Hepatocyte (in vitro differentiated cells): ENCODE results near the gene ATP5F1E. TPM values are rescaled to one million over a fixed set of nuclear protein-coding genes. Genes with fewer than 3 reads are reported as not detected.

Experiments
- DNase-seq: peaks from one replicate; pipeline ENCODE4 v3.0.0-alpha.2; 2016; ENCODE audit warnings: low spot score
- H2AFZ ChIP-seq: fragments of 200-600 bp; sonication (generic); 2 replicates; pipeline ENCODE4 v1.6.0; 2016; ENCODE audit warnings: antibody characterized with exemption, mild to moderate bottlenecking
- H3K27ac ChIP-seq: fragments of 200-600 bp; sonication (generic); 2 replicates; pipeline ENCODE4 v1.5.1; 2016; ENCODE audit warnings: mild to moderate bottlenecking
- H3K27me3 ChIP-seq: fragments of 200-600 bp; sonication (generic); 2 replicates; pipeline ENCODE4 v1.6.1; 2016
- H3K36me3 ChIP-seq: fragments of 200-600 bp; sonication (generic); replicated peaks from 2 replicates; pipeline ENCODE4 v1.5.1; 2016; ENCODE audit warnings: low read depth; ENCODE audit not compliant: insufficient read depth
- H3K4me1 ChIP-seq: fragments of 200-600 bp; sonication (generic); 2 replicates; pipeline ENCODE4 v1.5.1; 2016; ENCODE audit warnings: mild to moderate bottlenecking, moderate library complexity; ENCODE audit not compliant: insufficient read depth
- H3K4me2 ChIP-seq: fragments of 200-600 bp; sonication (generic); 2 replicates; pipeline ENCODE4 v1.6.0; 2016
- H3K4me3 ChIP-seq: fragments of 200-600 bp; sonication (generic); 2 replicates; pipeline ENCODE4 v1.5.1; 2016; ENCODE audit warnings: mild to moderate bottlenecking
- H3K79me2 ChIP-seq: fragments of 200-600 bp; sonication (generic); 2 replicates; pipeline ENCODE4 v1.6.0; 2017; ENCODE audit warnings: mild to moderate bottlenecking
- H3K9me2 ChIP-seq: fragments of 200-600 bp; sonication (generic); replicated peaks from 2 replicates; pipeline ENCODE4 v1.6.0; 2017; ENCODE audit warnings: mild to moderate bottlenecking; ENCODE audit not compliant: insufficient read depth
- H3K9me3 ChIP-seq: fragments of 200-600 bp; sonication (generic); 2 replicates; pipeline ENCODE4 v1.5.1; 2016; ENCODE audit warnings: low read depth, mild to moderate bottlenecking
- H4K20me1 ChIP-seq: fragments of 200-600 bp; sonication (generic); 2 replicates; pipeline ENCODE4 v1.6.0; 2016; ENCODE audit warnings: mild to moderate bottlenecking; ENCODE audit not compliant: insufficient read depth, poor library complexity, severe bottlenecking
- CTCF ChIP-seq: fragments of 200-600 bp; sonication (generic); IDR thresholded peaks from 2 replicates; pipeline ENCODE4 v1.5.1; 2016; ENCODE audit warnings: antibody characterized with exemption, mild to moderate bottlenecking; ENCODE audit not compliant: poor library complexity
- EZH2 ChIP-seq: fragments of 200-600 bp; sonication (generic); IDR thresholded peaks from 2 replicates; pipeline ENCODE4 v1.6.1; 2016; ENCODE audit warnings: antibody characterized with exemption, mild to moderate bottlenecking, borderline replicate concordance
- EZH2phosphoT487 ChIP-seq: fragments of 200-600 bp; sonication (generic); IDR thresholded peaks from one replicate; pipeline ENCODE4 v1.6.1; 2018; ENCODE audit warnings: antibody characterized with exemption, mild to moderate bottlenecking, low read depth, moderate library complexity; ENCODE audit not compliant: unreplicated experiment, severe bottlenecking
- WGBS: methylation state at CpG from one replicate; pipeline ENCODE4 v1.1.6; 2016; ENCODE audit warnings: low lambda C conversion rate; ENCODE audit errors: missing lambda C conversion rate; 5-methylcytosine and 5-hydroxymethylcytosine counted together
- polyA plus RNA-seq: library from polyadenylated mRNA; unstranded; fragments of >200 nt; fragmentation: Nextera tagmentation; extraction: Ambion mirVana; gene quantifications from 2 replicates; pipeline ENCODE4 v1.2.1, GENCODE V29; 2016
- total RNA-seq: library from RNA; depleted of rRNA; stranded (reverse); fragments of >200 nt; gene quantifications from 2 replicates; pipeline ENCODE4 v1.2.3, GENCODE V29; 2014

Gene ATP5F1E
- total and polyA plus RNA-seq, 2 experiments from 2014 or later = 32.9 to 227 TPM

- TF ChIP-seq EZH2phosphoT487 (no peak), CTCF (no peak), EZH2 (no peak)
- Histone ChIP-seq H3K27me3 (peaks cover 29% of the 10 kb centered on the region), H4K20me1 (no peaks in the 10 kb centered on the region), H3K9me2 (no peaks in the 10 kb centered on the region), H3K79me2 (no peaks in the 10 kb centered on the region), H3K27ac (no peak overlapping the region), H3K36me3 (no peaks in the 10 kb centered on the region), H3K4me2 (no peak overlapping the region), H3K9me3 (no peaks in the 10 kb centered on the region), H2AFZ (no peak overlapping the region), H3K4me3 (no peak overlapping the region), H3K4me1 (no peaks in the 10 kb centered on the region)
- DNase-seq = no peak
- WGBS = 88% methylated on average over 1 of the region's 1 CpG
Observed at GRCh38 chr20:59071216-59071615, 39.1 kb upstream of the ATP5F1E start.

GRCh38 chr20:59069026-59069425 lies 36.9 kb upstream of the ATP5F1E start:
- WGBS = 44% methylated on average over 2 of the region's 2 CpGs

GRCh38 chr20:59068534-59068933 lies 36.4 kb upstream of the ATP5F1E start:
- Histone ChIP-seq H3K27ac (no peak overlapping the region), H3K9me2 (no peaks in the 10 kb centered on the region), H3K79me2 (no peaks in the 10 kb centered on the region), H3K9me3 (no peaks in the 10 kb centered on the region), H3K27me3 (peaks cover 7% of the 10 kb centered on the region), H3K36me3 (no peaks in the 10 kb centered on the region), H4K20me1 (no peaks in the 10 kb centered on the region), H3K4me2 (no peak overlapping the region), H3K4me1 (no peaks in the 10 kb centered on the region), H2AFZ (no peak overlapping the region), H3K4me3 (no peak overlapping the region)
- 75% methylated on average over 4 of the region's 4 CpGs for WGBS
- TF ChIP-seq EZH2 (no peak), CTCF (no peak), EZH2phosphoT487 (no peak)
- DNase-seq = no peak

More at GRCh38 chr20:59069026-59069425, 36.9 kb upstream of the ATP5F1E start:
- Histone ChIP-seq H4K20me1 (no peaks in the 10 kb centered on the region), H3K27me3 (peaks cover 9% of the 10 kb centered on the region), H3K79me2 (no peaks in the 10 kb centered on the region), H3K4me1 (no peaks in the 10 kb centered on the region), H3K36me3 (no peaks in the 10 kb centered on the region), H3K4me2 (no peak overlapping the region), H3K4me3 (no peak overlapping the region), H3K9me2 (no peaks in the 10 kb centered on the region), H3K27ac (no peak overlapping the region), H2AFZ (no peak overlapping the region), H3K9me3 (no peaks in the 10 kb centered on the region)
- DNase-seq = no peak
- no peak for TF ChIP-seq CTCF
- no peak for TF ChIP-seq EZH2phosphoT487
- TF ChIP-seq EZH2 = no peak
